ENCODE results near the gene DOHH.

DOHH gene, protein sequence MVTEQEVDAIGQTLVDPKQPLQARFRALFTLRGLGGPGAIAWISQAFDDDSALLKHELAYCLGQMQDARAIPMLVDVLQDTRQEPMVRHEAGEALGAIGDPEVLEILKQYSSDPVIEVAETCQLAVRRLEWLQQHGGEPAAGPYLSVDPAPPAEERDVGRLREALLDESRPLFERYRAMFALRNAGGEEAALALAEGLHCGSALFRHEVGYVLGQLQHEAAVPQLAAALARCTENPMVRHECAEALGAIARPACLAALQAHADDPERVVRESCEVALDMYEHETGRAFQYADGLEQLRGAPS

DNA sequence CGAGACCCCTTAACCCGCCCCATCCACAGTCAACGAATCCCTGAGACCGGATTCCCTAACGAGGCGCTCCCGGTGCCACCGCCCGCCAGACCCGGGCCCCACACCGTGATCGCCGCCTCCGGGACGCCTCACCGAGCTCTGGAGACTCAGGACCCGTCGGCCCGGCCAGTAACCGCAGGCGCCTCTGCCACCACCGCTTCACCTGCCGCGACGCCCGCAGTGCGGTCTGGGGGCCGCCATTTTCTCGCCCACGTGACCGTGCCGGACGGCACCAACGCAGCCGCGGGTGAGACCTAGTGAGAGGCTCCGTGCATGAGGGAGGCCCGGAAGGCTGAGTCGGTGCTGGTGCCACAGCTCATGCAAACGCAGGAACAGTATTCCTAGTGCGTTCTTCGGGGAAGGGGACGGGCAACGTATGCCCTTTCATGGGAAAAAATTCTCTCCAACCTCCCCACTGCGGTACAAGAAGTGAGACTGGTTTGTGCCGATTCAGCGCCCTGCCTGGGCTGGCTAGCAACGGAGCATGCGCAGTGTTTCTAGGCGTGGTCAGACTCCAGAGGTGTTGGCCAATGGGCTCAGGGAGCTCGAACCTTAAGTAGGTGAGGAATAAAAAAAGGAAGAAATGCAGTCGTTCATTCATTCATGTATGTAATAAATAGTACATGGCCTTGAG is at the start of gene DOHH:
DOHH (minus strand) TSS at position 246 of the 673 bp plus-strand sequence. CDS start 3,860 bp downstream, outside the sequence.
- peak; percentile 89 to 91 for DNase-seq (ENCODE audit: low read depth in 1 of 2, low spot score in 1 of 2)

DNA sequence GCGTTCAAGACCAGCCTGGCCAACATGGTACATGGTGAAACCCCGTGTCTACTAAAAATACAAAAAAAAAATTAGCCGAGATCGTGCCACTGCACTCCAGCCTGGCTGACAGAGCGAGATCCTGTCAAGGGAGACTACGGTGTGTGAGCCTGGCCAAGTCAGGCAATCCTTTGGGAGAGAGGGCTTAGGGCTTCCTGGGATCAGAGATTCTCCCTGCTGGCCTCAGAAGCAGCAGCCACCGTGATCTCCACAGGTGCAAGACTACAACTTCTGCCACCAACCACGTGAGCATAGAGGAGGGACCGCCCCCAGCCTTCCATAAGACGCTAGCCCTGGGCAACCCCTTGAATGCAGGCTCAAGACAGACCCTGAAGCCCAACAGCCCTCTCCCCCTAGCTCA is 49.3 kb upstream of the DOHH start:
- no peak for DNase-seq (ENCODE audit: low read depth in 1 of 2, low spot score in 1 of 2)

DNA sequence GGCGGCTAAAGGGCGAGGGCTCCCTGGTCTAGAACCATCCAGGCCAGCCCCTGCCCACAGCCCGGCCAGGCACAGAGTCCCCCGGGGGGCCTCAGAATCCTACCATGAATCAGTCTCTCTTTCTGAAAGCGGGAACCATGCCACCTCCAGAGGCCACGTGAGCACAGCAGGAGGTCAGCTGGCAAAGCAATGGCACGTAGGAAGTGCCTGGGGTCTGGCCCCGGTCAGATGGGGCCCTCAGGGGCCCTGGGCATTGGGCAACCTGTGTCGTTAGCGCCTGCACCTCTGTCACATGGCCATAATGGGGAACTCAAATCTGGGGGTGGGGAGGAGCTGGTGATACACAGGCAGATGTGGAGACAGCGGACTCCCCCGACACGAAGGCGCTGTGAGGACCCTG is 48.1 kb upstream of the DOHH start:
- no peak for DNase-seq (ENCODE audit: low read depth in 1 of 2, low spot score in 1 of 2)

DNA sequence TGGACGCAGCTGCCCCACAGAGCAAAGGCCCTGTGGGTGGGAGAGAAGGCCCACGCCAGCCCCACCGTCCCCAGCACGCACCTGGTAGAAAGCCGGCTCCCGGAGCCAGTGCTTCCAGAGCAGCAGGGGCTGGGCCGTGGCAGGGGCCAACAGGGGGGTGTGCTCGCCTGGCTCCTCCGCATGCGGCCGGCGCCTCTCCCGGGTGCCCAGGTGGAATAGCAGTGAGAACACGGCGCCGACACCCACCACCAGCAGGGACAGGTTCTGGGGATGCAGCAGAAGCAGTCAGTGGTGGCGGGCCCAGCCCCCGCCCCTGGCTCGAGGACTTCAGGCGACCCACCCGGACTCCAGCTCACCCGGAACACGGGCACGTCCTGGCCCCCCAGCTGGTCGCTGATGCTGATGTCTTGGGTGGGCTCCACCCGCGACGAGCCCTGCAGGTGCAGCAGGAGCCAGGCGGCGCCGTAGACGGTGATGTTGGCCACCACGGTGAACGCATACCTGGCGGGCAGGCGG is 47.4 kb upstream of the DOHH start:
- DNase-seq (ENCODE audit: low read depth in 1 of 2, low spot score in 1 of 2), result no peak

DNA sequence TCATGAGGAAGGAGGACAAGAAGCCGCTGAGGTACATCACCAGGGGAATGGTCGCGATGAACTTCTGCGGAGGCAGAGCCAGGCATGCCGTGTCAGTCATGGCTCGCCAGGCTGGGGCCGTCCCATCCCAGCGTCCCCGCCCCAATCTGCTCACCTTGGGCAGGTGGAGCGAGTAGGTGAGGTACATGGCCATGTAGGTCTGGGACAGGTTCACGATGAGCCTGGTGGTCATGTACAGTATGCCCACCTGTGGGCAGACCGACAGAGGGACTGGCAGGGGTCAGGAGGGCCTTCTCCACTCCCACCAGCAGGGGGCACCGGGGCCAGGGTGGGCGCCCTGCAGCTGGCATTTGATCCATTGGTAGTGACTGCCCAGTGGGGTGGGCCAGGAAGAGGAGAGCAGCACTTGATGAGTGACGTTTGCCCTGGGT is 46.8 kb upstream of the DOHH start:
- DNase-seq (ENCODE audit: low read depth in 1 of 2, low spot score in 1 of 2), result no peak

DNA sequence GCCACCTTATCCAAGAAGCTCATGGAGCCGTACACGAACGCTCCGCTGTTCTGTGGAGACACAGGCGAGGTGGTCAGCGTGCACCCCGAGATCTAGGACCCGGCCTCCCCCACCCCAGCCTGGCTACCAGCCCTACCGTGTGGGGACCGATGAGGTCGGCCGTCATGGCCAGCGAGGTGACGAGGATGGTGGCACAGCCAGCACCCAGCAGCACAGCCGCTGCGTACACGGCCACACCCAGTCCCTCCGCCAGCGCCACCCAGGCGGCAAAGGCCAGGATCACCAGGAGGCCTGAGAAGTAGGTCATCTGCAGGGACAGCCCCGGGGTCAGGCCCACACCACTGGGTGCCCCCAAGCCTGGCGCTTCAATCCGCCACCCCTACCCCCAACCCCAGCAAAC is 45.6 kb upstream of the DOHH start:
- no peak for DNase-seq (ENCODE audit: low read depth in 1 of 2, low spot score in 1 of 2)

DNA sequence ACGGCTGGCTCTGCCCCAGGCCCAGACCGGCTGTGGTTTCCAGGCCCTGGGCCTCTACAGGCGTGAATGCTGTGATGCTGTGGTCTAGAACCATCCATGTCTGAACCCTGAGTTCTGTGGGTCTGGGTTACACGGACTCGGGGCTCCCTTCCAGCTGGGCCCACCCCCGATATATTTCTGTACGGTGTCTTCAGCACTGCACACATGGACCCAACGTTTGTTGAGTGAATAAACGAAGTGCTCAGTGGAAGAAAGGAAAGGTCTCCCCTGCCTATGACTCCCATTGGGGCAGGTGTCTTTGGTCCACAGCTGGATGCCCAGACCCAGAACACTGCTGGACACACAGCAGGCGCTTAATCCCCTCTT is 45.2 kb upstream of the DOHH start:
- no peak for DNase-seq (ENCODE audit: low read depth in 1 of 2, low spot score in 1 of 2)

DNA sequence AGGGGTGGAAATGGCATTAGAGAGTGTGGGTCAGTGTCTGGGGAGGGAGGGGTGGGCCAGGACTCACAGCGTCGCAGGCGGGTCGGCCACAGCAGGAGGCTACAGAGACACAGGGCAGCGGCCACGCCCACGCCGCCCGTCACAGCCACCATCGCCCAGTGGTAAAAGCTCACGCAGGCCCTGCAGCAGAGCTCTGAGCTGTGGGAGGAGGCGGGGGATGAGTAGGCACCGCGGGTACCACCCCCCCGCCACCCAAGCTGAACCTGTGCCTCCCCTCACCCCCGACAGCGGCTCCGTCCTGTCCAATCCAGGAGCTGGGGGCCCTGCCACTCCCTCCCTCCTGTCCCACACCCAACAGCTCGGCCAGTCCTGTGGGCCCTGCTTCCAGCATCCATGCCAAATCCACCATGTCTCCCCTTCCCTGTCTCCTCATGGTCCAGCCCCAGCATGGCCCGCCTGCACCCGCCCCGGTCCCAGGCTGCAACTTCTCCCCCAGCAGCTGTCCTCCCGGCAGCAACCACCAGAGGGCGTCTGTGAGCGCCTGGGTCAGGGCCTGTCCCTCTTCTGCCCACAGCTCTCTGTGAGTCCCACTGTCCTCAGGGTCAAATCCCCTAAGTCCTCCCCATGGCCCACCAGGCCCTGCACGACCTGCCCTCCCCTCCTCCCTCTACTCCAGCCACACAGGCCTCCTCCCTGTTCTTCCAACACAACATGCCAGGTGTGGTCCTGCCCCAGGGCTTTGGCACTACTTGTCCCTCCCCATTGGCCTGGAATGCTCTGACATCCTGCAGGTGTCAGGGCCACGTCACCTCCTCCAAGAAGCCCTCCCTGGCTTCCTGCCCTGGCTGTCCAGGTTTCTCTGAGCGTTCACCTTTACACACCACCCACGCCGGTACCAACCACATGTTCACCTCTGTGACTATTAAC is 44.5 kb upstream of the DOHH start:
- peak; percentile 68 to 75 for DNase-seq (ENCODE audit: low read depth in 1 of 2, low spot score in 1 of 2)

DNA sequence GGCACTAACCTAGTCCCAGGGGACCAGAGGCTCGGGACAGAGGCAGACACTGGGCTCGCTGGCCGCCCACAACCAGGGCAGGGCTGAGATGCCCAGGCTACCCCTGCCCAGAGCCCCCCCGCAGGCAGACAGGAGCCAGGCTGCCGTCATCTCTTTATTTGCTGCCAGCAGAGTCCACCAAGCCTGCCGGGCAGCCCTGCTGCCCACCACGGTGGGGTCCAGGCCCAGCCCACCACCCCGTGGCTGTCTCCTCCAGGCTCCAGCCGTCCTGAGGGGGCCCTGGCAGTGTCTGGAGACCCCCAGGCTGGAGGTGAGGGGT is 43.5 kb upstream of the DOHH start:
- DNase-seq (ENCODE audit: low read depth in 1 of 2, low spot score in 1 of 2), result no peak

DNA sequence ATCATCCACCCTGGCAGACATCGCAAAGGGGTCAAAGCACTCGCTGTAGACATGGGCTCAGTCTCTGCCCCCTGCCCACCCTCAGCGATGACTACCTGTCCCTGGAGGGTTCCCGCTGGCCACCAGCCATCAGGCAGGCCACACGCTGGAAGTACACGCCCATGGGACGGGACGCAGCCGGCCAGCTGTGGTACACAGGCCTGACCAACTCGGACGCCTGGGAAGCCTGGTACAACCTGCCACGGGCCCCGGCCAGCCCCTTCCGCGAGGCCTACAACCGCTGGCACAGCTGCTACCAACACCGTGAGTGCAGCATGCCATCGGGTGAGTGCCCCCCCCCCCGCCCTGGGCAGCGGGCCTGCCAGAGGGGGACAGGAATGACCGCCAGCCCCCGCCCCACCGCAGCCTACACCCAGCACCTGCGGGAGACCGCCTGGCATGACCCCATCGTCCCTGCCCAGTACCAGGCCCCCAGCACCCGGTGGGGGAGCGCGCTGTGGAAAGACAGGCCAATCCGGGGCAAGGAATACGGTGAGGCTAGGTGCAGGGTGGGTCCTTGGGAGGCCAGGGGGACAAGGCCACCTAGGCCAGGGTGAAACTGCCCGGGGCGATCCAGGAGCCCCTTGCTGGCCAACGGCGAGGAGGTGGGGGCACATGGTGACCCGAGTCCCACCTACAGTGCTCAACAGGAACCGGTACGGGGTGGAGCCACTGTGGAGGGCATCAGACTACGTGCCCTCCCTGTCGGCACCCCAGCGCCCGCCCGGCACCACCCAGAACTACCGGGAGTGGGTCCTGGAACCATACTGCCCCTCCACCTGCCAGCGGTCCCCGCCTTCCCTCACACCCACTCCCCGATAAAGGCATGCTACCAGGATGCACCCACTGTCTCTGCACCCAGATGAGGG is 42.9 kb upstream of the DOHH start:
- no peak for DNase-seq (ENCODE audit: low read depth in 1 of 2, low spot score in 1 of 2)

DNA sequence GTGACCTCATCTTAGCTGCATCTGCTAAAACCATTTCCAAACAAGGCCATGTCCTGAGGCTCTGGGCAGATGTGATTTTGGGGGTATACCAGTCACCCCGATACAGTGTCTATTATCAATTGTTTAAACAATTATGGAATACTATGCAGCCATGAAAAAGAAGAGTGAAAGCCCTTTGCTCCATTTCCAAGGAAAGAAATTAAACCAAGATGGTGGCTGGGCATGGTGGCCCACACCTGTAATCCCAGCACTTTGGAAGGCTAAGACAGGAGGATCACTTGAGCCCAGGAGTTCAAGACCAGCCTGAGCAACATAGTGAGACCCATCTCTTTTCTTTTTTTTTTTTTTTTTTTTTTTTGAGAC is 39.3 kb upstream of the DOHH start:
- no peak for DNase-seq (ENCODE audit: low read depth in 1 of 2, low spot score in 1 of 2)

DNA sequence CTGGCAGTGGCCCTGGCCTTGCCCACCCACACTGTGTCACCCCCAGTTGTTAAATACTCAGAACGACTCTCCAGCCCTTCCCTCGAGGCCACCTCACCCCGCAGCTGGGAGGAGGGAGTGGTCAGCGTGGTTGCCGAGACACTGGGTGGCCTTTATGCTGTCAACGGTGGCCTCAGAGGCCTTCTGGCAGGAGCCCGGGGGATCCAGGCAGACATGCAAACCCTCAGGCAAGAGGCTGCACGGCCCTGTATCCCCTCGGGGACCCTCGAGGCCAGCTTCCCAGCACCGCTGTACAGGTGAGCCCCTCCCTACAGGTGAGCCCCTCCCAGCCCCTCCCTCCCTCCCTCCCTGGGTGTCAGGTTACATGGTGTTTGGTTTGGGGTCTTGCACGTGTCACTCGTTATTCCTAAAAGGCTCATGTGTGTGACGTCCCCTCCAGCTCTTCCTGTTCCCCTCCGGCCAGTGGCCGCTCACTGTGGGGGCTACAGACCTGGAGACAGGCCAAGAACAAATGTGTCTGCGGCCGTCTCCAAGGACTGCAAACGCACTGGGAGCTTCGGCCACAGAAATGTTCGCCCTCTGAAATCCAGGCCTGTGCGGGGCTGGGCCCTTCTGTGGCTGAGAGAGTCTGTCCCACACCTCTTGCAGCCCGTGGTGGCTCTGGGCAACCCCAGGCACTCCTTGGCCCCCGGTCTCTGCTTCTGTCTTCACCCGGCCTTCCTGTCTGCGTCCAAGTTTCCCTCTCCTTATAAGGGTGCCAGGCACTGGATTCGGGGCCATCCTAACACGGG is 38.7 kb upstream of the DOHH start, which contains the start of gene TEKTIP1:
TEKTIP1 (plus strand) TSS at position 210 of the 791 bp plus-strand sequence; CDS start at position 214, 4 bp downstream.
- no peak for DNase-seq (ENCODE audit: low read depth in 1 of 2, low spot score in 1 of 2)

DNA sequence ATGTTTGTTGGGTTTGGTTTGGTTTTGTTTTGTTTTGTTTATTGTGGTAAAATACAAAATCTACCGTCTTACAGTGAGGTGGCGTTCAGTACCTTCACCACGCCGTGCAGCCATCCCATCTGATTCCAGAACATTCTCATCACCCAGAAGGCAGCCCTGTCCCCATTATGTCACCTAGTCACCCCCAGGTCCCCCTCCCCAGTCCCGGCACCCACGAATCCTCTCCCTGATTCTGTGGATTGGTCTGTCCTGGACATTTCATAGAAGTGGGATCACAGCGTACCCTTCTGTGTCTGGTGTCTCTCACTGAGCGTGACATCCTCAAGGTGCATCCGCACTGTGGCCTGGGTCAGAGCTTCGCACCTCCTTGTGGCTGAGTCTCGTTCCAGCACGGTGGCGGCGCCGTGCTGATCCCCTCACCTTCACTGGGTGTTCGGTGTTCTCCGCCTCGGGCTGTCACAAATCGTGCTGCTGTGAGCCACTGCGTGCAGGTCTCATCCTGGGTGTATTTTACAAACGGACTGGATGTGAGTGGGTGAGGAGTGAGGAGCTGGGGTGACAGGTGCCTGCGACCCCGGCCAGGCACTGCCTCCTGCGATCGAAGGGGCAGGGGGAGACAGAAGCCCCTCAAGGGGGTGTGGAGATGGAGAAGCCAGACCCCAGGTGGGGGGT is 37.9 kb upstream of the DOHH start:
- DNase-seq (ENCODE audit: low read depth in 1 of 2, low spot score in 1 of 2), result no peak

DNA sequence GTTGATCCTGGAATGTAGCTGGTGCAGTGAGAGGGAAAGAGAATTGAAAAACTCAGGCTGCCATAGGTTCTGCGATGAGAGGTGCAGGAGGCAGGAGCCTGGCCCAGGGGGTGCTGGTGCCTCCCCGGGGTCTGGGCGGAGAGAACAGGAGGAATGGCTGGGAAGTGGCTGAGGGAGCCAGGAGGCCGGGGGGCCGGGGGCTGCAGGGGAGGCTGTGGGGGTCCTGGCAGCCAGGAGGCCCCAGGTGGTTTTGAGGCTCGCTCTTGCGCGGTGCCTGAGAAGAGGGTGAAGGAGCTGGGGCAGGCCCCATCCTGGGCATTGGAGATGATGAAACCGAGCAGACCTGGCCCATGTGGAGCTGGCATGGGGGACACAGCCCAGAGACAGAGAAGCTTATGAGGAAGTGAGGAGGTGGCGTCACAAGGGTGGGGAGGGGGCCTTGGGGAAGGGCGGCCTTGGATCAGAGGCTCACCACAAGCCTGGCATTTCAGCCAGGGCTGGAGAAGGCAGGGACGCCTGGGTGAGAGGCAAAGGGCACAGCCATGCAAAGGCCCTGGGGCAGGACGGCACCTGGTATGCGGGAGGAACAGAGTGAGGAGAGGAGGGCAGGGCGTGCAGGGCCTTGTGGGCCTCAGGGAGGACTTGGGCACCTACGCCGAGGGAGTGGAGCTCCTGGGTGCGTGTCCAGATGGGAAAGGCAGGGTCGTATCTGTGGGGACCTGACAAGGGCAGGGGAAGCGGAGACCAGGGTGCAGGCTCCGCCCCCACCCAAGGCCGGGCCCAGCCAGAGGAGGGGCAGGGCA is 37.2 kb upstream of the DOHH start:
- DNase-seq (ENCODE audit: low read depth in 1 of 2, low spot score in 1 of 2), result no peak

DNA sequence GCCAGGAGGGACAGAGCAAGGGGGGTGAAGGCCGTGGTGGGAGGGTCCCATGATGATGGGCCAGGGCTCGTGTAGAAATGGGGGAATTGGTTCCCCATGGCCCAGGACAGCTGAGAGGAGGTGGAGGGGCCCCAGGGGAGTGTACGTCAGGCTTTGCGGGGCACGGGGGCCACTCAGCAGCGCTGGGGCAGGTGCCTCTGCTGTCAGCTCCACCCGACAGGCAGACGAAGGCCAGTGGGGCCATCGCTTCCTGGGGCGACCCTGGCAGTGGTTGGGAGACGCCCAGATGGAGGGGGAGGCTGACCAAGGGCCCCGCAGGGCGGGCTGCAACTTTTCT is 36.6 kb upstream of the DOHH start:
- no peak for DNase-seq (ENCODE audit: low read depth in 1 of 2, low spot score in 1 of 2)

DNA sequence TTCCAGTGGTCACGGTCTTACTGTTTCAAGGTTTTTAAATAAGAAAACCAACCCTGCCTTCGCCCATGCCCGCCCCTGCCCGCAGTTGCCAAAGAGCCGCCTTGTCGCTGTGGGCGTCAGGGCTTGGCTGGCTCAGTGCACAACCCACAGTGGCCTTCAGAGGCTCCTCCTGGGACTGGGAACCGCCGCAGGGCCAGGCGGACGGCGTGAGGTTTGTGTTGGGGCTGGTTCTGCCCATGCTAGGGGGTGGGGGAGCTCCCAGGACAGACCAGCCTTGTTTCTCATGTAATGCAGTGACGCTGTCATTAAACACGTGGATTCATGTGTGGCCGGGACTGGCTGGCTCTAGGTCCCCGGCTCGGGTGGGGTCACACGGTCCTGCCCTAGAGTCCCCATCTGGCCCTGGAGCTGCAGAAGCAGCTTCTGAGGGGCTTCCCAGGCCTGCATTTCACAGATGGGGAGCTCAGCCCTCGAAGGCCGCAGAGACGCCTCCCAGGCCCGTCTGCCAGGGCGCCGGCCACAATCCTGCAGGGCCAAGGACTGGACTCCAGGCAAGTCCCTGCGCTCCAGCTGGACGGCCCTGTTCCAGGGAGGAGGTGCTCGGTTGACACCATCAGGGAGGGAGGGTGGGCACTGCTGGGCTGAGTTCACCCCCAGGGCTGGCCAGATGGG is 36.1 kb upstream of the DOHH start:
- DNase-seq (ENCODE audit: low read depth in 1 of 2, low spot score in 1 of 2), result no peak

DNA sequence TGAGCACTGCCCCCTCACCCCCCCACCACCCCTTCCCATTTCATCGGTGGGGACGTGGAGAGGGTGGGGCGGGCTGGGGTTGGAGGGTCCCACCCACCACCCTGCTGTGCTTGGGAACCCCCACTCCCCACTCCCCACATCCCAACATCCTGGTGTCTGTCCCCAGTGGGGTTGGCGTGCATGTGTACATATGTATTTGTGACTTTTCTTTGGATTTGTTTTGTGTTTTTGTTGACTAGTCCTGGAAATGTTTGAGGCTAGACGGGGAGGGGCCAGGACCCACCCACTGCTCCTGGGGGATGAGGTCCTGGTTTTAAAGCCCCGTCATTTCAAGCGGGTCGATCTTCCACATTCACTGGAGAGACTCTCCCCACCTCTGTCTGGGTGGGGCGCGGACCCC is 35.5 kb upstream of the DOHH start:
- no peak for DNase-seq (ENCODE audit: low read depth in 1 of 2, low spot score in 1 of 2)

DNA sequence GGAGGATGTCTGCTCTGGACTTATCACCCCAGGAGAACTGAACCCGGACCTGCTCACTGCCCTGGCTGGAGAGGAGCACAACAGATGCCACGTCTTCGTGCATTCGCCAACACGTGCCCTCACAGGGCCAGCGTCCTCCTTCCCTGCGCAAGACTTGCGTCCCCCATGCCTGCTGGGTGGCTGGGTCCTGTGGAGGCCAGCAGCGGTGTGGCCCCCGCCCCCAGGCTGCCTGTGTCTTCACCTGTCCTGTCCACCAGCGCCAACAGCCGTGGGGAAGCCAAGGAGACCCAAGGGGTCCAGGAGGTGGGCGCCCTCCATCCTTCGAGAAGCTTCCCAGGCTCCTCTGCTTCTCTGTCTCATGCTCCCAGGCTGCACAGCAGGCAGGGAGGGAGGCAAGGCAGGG is 35.1 kb upstream of the DOHH start:
- DNase-seq (ENCODE audit: low read depth in 1 of 2, low spot score in 1 of 2), result no peak

Measured in activated T-helper 1 cell treated with anti-CD3 and anti-CD28 coated beads, Interleukin-2, amount 50 U/mL, for 16 hours (primary cell).